A673 (cell line): Measurements from ENCODE around the gene ATG2B.

Experiments used
- EZH2 ChIP-seq: fragments of 200-600 bp; sonication (generic); IDR thresholded peaks from 2 replicates; pipeline ENCODE4 v1.6.1; 2017; ENCODE audit warnings: borderline replicate concordance, low read depth, mild to moderate bottlenecking, mixed read lengths, antibody characterized with exemption, low read length; ENCODE audit not compliant: poor library complexity, severe bottlenecking
- TF ChIP-seq, protein P1 (sequence below): fragments of 300-800, 200-600 bp; sonication (generic); conservative IDR thresholded peaks from 2 replicates; pipeline ENCODE4 v1.5.1; 2017; ENCODE audit warnings: low read depth, mild to moderate bottlenecking, antibody characterized with exemption, low read length, moderate library complexity, mixed read lengths

- TF ChIP-seq, protein P1, sequence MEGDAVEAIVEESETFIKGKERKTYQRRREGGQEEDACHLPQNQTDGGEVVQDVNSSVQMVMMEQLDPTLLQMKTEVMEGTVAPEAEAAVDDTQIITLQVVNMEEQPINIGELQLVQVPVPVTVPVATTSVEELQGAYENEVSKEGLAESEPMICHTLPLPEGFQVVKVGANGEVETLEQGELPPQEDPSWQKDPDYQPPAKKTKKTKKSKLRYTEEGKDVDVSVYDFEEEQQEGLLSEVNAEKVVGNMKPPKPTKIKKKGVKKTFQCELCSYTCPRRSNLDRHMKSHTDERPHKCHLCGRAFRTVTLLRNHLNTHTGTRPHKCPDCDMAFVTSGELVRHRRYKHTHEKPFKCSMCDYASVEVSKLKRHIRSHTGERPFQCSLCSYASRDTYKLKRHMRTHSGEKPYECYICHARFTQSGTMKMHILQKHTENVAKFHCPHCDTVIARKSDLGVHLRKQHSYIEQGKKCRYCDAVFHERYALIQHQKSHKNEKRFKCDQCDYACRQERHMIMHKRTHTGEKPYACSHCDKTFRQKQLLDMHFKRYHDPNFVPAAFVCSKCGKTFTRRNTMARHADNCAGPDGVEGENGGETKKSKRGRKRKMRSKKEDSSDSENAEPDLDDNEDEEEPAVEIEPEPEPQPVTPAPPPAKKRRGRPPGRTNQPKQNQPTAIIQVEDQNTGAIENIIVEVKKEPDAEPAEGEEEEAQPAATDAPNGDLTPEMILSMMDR: no peak
- no peak for TF ChIP-seq EZH2
These were observed 13.0 kb upstream of the ATG2B start for GRCh38 chr14:96376093-96376492.
